K562 (cell line): ENCODE data around the gene FMN2. TPM values are rescaled to one million over a fixed set of nuclear protein-coding genes. Genes with fewer than 3 reads are reported as not detected.

Experiments used
- ATAC-seq: fragments of 200-7000 bp; cut with Tn5 transposase; 3 replicates; pipeline ENCODE4 v1.9.1; 2020; ENCODE audit warnings: moderate library complexity
- BruUV-seq: library from RNA; stranded (reverse); fragments of 400-500 nt; replicated peaks from 2 replicates; lab custom pipeline; 2021; lab: Mats Ljungman, UMichigan
- CTCF ChIA-PET: fragments of 300-600 bp; formaldehyde crosslinking; extraction: SDS; loops from one replicate; lab custom pipeline; 2021; ENCODE audit warnings: low intra/inter-chr PET ratio; lab: Yijun Ruan, JAX
- POLR2A ChIA-PET: fragments of 300-600, 350-650 bp; sonication (Branson Sonifier 250); formaldehyde crosslinking; extraction: SDS; loops from one replicate; lab custom pipeline; 2021; ENCODE audit warnings: antibody characterized with exemption, inconsistent platforms; lab: Yijun Ruan, JAX
- DNase-seq, 4 experiments: peaks; one replicate each; pipeline versions ENCODE4 v3.0.0 to v3.0.0-alpha.2; 2011 to 2018; ENCODE audit warnings: low spot score in 3 of 4, mixed read lengths in 3 of 4; ENCODE audit errors: extremely low read depth in 1 of 4
- FAIRE-seq: peaks from 2 replicates; lab custom pipeline; 2011; peaks lifted over from hg19 to GRCh38; lab: Jason Lieb, UNC
- H2AFZ ChIP-seq: 2 replicates; pipeline ENCODE4 v1.6.0; 2011; ENCODE audit warnings: low read depth, low read length, control low read depth, inconsistent platforms
- H3K27ac ChIP-seq: fragments of 200-600 bp; 3 replicates; pipeline ENCODE4 v1.8.0; 2011; ENCODE audit warnings: low read depth, mild to moderate bottlenecking, control low read depth, inconsistent platforms, low read length, moderate library complexity, mixed read lengths; ENCODE audit errors: extremely low read depth
- H3K27me3 ChIP-seq, 2 experiments: fragments of 300-600 bp in 1 of 2; 2 replicates in 1 of 2; 3 replicates in 1 of 2; pipeline versions ENCODE4 v1.6.0 to v1.8.0; 2011; ENCODE audit warnings: inconsistent platforms in 2 of 2, low read length in 2 of 2, mild to moderate bottlenecking in 1 of 2, mixed read lengths in 1 of 2, moderate library complexity in 1 of 2; ENCODE audit not compliant: control insufficient read depth in 2 of 2, insufficient read depth in 2 of 2
- H3K36me3 ChIP-seq: fragments of 300-600 bp; 3 replicates; pipeline ENCODE4 v1.8.0; 2011; ENCODE audit warnings: mild to moderate bottlenecking, low read length, inconsistent platforms; ENCODE audit not compliant: control insufficient read depth, insufficient read depth
- H3K4me1 ChIP-seq, 2 experiments: fragments of 200-600 bp in 1 of 2; replicated peaks in 1 of 2; 2 replicates in 1 of 2; 3 replicates in 1 of 2; pipeline versions ENCODE4 v1.5.1 to v1.8.0; 2011; ENCODE audit warnings: inconsistent platforms in 2 of 2, low read length in 2 of 2, mild to moderate bottlenecking in 1 of 2, mixed read lengths in 1 of 2, moderate library complexity in 1 of 2; ENCODE audit not compliant: control insufficient read depth in 2 of 2, insufficient read depth in 2 of 2
- H3K4me2 ChIP-seq: 2 replicates; pipeline ENCODE4 v1.6.1; 2011; ENCODE audit warnings: low read length, control low read depth, inconsistent platforms, mixed read lengths; ENCODE audit not compliant: insufficient read depth
- H3K4me3 ChIP-seq: fragments of 200-600 bp; sonication (generic), shearing (Covaris generic); 2 replicates; pipeline ENCODE4 v1.5.1; 2016; ENCODE audit warnings: control low read depth, inconsistent platforms
- H3K79me2 ChIP-seq: fragments of 200-600 bp; 3 replicates; pipeline ENCODE4 v1.8.0; 2011; ENCODE audit warnings: low read length, inconsistent platforms; ENCODE audit not compliant: control insufficient read depth, insufficient read depth
- H3K9ac ChIP-seq, 2 experiments: 2 replicates each; pipeline versions ENCODE4 v1.6.0 to v1.6.1; 2011; ENCODE audit warnings: low read depth in 2 of 2, low read length in 2 of 2, control low read depth in 1 of 2, inconsistent platforms in 1 of 2, mild to moderate bottlenecking in 1 of 2, mixed read lengths in 1 of 2; ENCODE audit not compliant: insufficient read depth in 1 of 2
- H3K9me1 ChIP-seq: one replicate; pipeline ENCODE4 v1.6.0; 2011; ENCODE audit warnings: inconsistent platforms, mild to moderate bottlenecking, low read length, moderate library complexity; ENCODE audit not compliant: control insufficient read depth, insufficient read depth
- H3K9me3 ChIP-seq: replicated peaks from 2 replicates; pipeline ENCODE4 v1.5.1; 2011; ENCODE audit warnings: low read depth, low read length, inconsistent platforms; ENCODE audit not compliant: control insufficient read depth, insufficient read depth
- H4K20me1 ChIP-seq: replicated peaks from 2 replicates; pipeline ENCODE4 v1.6.1; 2011; ENCODE audit warnings: low read length, inconsistent platforms, mixed read lengths; ENCODE audit not compliant: control insufficient read depth, insufficient read depth
- BRD4 ChIP-seq: fragments of 200-600 bp; sonication (generic); IDR thresholded peaks from 2 replicates; pipeline ENCODE4 v1.6.1; 2017; ENCODE audit warnings: inconsistent platforms
- BRF1 ChIP-seq: IDR thresholded peaks from 3 replicates; pipeline ENCODE4 v1.6.1; 2011; ENCODE audit warnings: borderline replicate concordance, mild to moderate bottlenecking; ENCODE audit not compliant: insufficient read length; ENCODE audit errors: extremely low read depth
- ELF4 ChIP-seq: fragments of 450-650 bp; formaldehyde crosslinking; IDR thresholded peaks from 2 replicates; pipeline ENCODE4 v1.4.0; 2022; ENCODE audit warnings: missing genetic modification characterization
- GABPA ChIP-seq: fragments of 200-800 bp; sonication (Bioruptor generic); conservative IDR thresholded peaks from 2 replicates; pipeline ENCODE4 v1.6.1; 2016; ENCODE audit warnings: low read depth, missing genetic modification characterization, missing compliant biosample characterization
- KDM2B ChIP-seq: fragments of 250-450 bp; sonication (Bioruptor Pico); IDR thresholded peaks from 2 replicates; pipeline ENCODE4 v1.8.0; 2021; ENCODE audit warnings: mild to moderate bottlenecking, moderate library complexity
- SPI1 ChIP-seq: IDR thresholded peaks from 2 replicates; pipeline ENCODE4 v1.6.1; 2011; ENCODE audit warnings: low read depth, low read length, control low read depth, borderline replicate concordance
- ZNF436 ChIP-seq: fragments of 250-450, 450-650 bp; sonication (Bioruptor Pico); formaldehyde crosslinking; IDR thresholded peaks from 2 replicates; pipeline ENCODE4 v1.7.0; 2020; ENCODE audit warnings: mild to moderate bottlenecking
- ZNF830 ChIP-seq: fragments of 250-450 bp; sonication (Bioruptor Pico); IDR thresholded peaks from 2 replicates; pipeline ENCODE4 v1.5.0; 2021; ENCODE audit warnings: mild to moderate bottlenecking
- WGBS: fragments of 100-300 bp; shearing (Covaris generic); methylation state at CpG from one replicate; pipeline ENCODE4 v1.1.6; 2016; ENCODE audit warnings: low coverage, mixed read lengths; ENCODE audit not compliant: insufficient coverage; ENCODE audit errors: missing lambda C conversion rate; 5-methylcytosine and 5-hydroxymethylcytosine counted together
- in situ Hi-C: fragments of 300-500 bp; cut with MboI; formaldehyde crosslinking; loops from 4 replicates; pipeline ENCODE4 v1.15.0; 2018; ENCODE audit warnings: inconsistent platforms, mixed read lengths
- intact Hi-C: fragments of 100-400 bp; cut with micrococcal nuclease; formaldehyde crosslinking; loops from 2 replicates; pipeline ENCODE4 v1.14.2; 2022
- polyA plus RNA-seq, 8 experiments: library from polyadenylated mRNA; depleted of rRNA in 4 of 8; stranded (reverse) in 5 of 8; unstranded in 3 of 8; fragments of >200 nt; fragmentation: Nextera tagmentation in 2 of 8; fragmentation: Illumina TruSeq in 1 of 8; extraction: Ambion mirVana in 2 of 8; extraction: Trizol in 1 of 8; gene quantifications; 2 replicates each; pipeline versions ENCODE4 v1.2.1 to v1.2.3, GENCODE V29; 2011 to 2014; ENCODE audit warnings: inconsistent platforms in 1 of 8, missing spikeins in 1 of 8
- total RNA-seq, 7 experiments: library from RNA; depleted of rRNA in 6 of 7; stranded (reverse); fragments of >200 nt in 6 of 7; fragmentation: Illumina TruSeq in 2 of 7; extraction: Trizol in 2 of 7; gene quantifications; 2 replicates each; pipeline versions ENCODE4 v1.2.1 to v1.2.3, GENCODE V29; 2011 to 2021; ENCODE audit warnings: low replicate concordance in 1 of 7
- TF ChIP-seq, protein P1 (sequence below): fragments of 450-650 bp; IDR thresholded peaks from 2 replicates; pipeline ENCODE4 v1.7.0; 2016; ENCODE audit warnings: borderline replicate concordance
- TF ChIP-seq, protein P2 (sequence below): fragments of 450-650 bp; IDR thresholded peaks from 2 replicates; pipeline ENCODE4 v1.6.1; 2017; ENCODE audit warnings: mild to moderate bottlenecking, moderate library complexity
- TF ChIP-seq, protein P3 (sequence below): fragments of 250-450 bp; sonication (Bioruptor Pico); IDR thresholded peaks from 2 replicates; pipeline ENCODE4 v1.5.1; 2021; ENCODE audit warnings: mild to moderate bottlenecking
- TF ChIP-seq, protein P4 (sequence below), 2 experiments: fragments of 450-650 bp; conservative IDR thresholded peaks; 2 replicates each; pipeline ENCODE4 v1.6.1; 2017; ENCODE audit warnings: mild to moderate bottlenecking in 2 of 2, moderate library complexity in 2 of 2

The FMN2 gene
- total and polyA plus RNA-seq, 9 of the 15 experiments (the other 6 are each of a cell fraction or from before 2014, with no cell fraction given) = 0.15 to 0.45 (median 0.16) TPM; not detected in 3

DNA sequence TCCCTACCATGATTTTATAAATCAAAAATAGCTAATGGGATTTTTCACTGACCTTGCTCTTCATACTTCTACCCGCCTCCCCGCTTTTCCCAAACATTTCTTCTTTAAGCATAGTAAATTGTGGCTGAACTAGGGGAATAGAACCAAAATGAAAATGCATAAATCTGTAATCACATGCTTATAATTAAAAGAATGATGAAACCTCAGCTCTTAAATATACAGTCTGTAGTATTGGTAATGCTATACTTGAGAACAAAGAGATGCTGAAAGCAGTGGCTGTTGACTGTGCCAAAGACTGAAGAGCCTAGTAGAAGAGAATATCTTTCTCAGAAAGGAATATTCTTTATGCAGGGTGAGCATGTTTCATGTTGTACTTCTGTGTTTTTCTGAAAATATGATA lies 271.1 kb downstream of the FMN2 start (continued):
- TF ChIP-seq SPI1 (no peak), ZNF436 (CRISPR knock-in tag) (no peak)
- TF ChIP-seq, protein P1, sequence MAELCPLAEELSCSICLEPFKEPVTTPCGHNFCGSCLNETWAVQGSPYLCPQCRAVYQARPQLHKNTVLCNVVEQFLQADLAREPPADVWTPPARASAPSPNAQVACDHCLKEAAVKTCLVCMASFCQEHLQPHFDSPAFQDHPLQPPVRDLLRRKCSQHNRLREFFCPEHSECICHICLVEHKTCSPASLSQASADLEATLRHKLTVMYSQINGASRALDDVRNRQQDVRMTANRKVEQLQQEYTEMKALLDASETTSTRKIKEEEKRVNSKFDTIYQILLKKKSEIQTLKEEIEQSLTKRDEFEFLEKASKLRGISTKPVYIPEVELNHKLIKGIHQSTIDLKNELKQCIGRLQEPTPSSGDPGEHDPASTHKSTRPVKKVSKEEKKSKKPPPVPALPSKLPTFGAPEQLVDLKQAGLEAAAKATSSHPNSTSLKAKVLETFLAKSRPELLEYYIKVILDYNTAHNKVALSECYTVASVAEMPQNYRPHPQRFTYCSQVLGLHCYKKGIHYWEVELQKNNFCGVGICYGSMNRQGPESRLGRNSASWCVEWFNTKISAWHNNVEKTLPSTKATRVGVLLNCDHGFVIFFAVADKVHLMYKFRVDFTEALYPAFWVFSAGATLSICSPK = no peak
- TF ChIP-seq, all 486 proteins: peak for 0

DNA sequence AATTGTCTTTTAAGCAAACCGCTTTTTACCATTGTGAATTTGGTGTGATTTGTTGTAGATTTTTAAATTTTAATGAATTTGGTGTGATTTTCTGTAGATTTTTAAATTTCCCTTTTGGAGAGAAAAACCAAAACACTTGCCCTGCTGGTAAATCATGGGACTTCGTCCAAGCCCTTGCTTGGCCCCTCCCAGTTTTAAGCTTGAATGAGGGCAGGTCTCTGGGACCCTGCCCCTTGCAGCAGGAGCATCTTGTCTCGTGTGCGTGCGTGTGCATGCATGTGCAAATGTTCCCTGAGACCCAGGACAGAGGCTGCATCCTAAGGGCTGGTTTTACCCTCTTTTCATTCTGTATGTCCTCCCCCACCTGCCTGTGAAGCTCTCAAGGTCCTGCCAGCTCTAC lies 271.6 kb downstream of the FMN2 start:
- ChIA-PET CTCF (no interaction called here), POLR2A (no interaction called here)
- H3K9me3 ChIP-seq = no peaks in the 10 kb centered on the region
- H3K27me3 ChIP-seq = no peaks in the 10 kb centered on the region
- no peaks in the 10 kb centered on the region for H4K20me1 ChIP-seq
- in situ Hi-C loops = no loop called here
- WGBS = 3% methylated on average over 5 of the region's 5 CpGs
- H3K4me2 ChIP-seq = no peak overlapping the region
- H3K79me2 ChIP-seq = no peaks in the 10 kb centered on the region
- intact Hi-C loops = no loop called here
- FAIRE-seq (no peak), ATAC-seq (no peak), DNase-seq (no peak)
- TF ChIP-seq ELF4 = no peak
- TF ChIP-seq BRF1 = no peak
- no peak for TF ChIP-seq ZNF830 (CRISPR knock-in tag)
- TF ChIP-seq KDM2B = no peak
- no peak for TF ChIP-seq BRD4
- TF ChIP-seq, protein P2, sequence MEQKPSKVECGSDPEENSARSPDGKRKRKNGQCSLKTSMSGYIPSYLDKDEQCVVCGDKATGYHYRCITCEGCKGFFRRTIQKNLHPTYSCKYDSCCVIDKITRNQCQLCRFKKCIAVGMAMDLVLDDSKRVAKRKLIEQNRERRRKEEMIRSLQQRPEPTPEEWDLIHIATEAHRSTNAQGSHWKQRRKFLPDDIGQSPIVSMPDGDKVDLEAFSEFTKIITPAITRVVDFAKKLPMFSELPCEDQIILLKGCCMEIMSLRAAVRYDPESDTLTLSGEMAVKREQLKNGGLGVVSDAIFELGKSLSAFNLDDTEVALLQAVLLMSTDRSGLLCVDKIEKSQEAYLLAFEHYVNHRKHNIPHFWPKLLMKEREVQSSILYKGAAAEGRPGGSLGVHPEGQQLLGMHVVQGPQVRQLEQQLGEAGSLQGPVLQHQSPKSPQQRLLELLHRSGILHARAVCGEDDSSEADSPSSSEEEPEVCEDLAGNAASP = no peak
- TF ChIP-seq, protein P3, sequence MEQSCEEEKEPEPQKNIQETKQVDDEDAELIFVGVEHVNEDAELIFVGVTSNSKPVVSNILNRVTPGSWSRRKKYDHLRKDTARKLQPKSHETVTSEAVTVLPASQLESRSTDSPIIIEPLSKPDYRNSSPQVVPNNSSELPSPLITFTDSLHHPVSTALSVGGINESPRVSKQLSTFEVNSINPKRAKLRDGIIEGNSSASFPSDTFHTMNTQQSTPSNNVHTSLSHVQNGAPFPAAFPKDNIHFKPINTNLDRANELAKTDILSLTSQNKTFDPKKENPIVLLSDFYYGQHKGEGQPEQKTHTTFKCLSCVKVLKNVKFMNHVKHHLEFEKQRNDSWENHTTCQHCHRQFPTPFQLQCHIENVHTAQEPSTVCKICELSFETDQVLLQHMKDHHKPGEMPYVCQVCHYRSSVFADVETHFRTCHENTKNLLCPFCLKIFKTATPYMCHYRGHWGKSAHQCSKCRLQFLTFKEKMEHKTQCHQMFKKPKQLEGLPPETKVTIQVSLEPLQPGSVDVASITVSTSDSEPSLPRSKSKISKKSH (CRISPR knock-in tag) = no peak
- TF ChIP-seq, protein P4, sequence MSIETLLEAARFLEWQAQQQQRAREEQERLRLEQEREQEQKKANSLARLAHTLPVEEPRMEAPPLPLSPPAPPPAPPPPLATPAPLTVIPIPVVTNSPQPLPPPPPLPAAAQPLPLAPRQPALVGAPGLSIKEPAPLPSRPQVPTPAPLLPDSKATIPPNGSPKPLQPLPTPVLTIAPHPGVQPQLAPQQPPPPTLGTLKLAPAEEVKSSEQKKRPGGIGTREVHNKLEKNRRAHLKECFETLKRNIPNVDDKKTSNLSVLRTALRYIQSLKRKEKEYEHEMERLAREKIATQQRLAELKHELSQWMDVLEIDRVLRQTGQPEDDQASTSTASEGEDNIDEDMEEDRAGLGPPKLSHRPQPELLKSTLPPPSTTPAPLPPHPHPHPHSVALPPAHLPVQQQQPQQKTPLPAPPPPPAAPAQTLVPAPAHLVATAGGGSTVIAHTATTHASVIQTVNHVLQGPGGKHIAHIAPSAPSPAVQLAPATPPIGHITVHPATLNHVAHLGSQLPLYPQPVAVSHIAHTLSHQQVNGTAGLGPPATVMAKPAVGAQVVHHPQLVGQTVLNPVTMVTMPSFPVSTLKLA (conservative IDR thresholded peaks at IDR 0.05) = no peak
- no peak for TF ChIP-seq GABPA (tag)
- H3K4me3 ChIP-seq = no peak overlapping the region
- no TSS peak for BruUV-seq
- H3K36me3 ChIP-seq = no peaks in the 10 kb centered on the region
- H3K4me1 ChIP-seq = no peaks in the 10 kb centered on the region
- no peaks in the 10 kb centered on the region for H3K9me1 ChIP-seq
- H2AFZ ChIP-seq = no peak overlapping the region
- no peak overlapping the region for H3K9ac ChIP-seq
- no peak overlapping the region for H3K27ac ChIP-seq
